DOHH2 (cell line): ENCODE results near the gene NLRP1.

Experiments used
- H3F3A ChIP-seq: fragments of 200-600 bp; sonication (generic), shearing (Covaris generic); 2 replicates; pipeline ENCODE4 v1.6.0; 2016; ENCODE audit warnings: antibody characterized with exemption, mild to moderate bottlenecking; ENCODE audit not compliant: control insufficient read depth, insufficient read depth
- H3K27ac ChIP-seq: fragments of 200-600 bp; sonication (generic); 2 replicates; pipeline ENCODE4 v1.5.1; 2014; ENCODE audit warnings: low read depth, mild to moderate bottlenecking, low read length, moderate library complexity
- H3K27me3 ChIP-seq: fragments of 200-600 bp; sonication (generic); 2 replicates; pipeline ENCODE4 v1.6.1; 2014; ENCODE audit warnings: mild to moderate bottlenecking, low read length, mixed read lengths; ENCODE audit not compliant: control insufficient read depth
- H3K36me3 ChIP-seq: fragments of 200-600 bp; sonication (generic); 2 replicates; pipeline ENCODE4 v1.6.1; 2014; ENCODE audit warnings: mild to moderate bottlenecking, low read length, moderate library complexity, mixed read lengths; ENCODE audit not compliant: control insufficient read depth
- H3K4me1 ChIP-seq: fragments of 200-600 bp; sonication (generic); 2 replicates; pipeline ENCODE4 v1.6.1; 2014; ENCODE audit warnings: mild to moderate bottlenecking, low read length, mixed read lengths; ENCODE audit not compliant: control insufficient read depth
- H3K4me2 ChIP-seq: fragments of 200-600 bp; sonication (generic); 2 replicates; pipeline ENCODE4 v1.6.0; 2014; ENCODE audit warnings: mild to moderate bottlenecking, low read length, moderate library complexity
- H3K4me3 ChIP-seq: fragments of 200-600 bp; sonication (generic); 2 replicates; pipeline ENCODE4 v1.5.1; 2014; ENCODE audit warnings: mild to moderate bottlenecking, low read length, mixed read lengths
- H3K79me2 ChIP-seq: fragments of 200-600 bp; sonication (generic); 2 replicates; pipeline ENCODE4 v1.6.1; 2014; ENCODE audit warnings: mild to moderate bottlenecking, low read length, mixed read lengths; ENCODE audit not compliant: control insufficient read depth
- H3K9me2 ChIP-seq: fragments of 200-600 bp; sonication (generic); replicated peaks from 2 replicates; pipeline ENCODE4 v1.6.1; 2014; ENCODE audit warnings: mild to moderate bottlenecking, low read length, mixed read lengths; ENCODE audit not compliant: control insufficient read depth
- H3K9me3 ChIP-seq: fragments of 200-600 bp; sonication (generic); 2 replicates; pipeline ENCODE4 v1.6.1; 2014; ENCODE audit warnings: antibody characterized with exemption, low read length, mixed read lengths; ENCODE audit not compliant: control insufficient read depth, insufficient read depth
- H4K20me1 ChIP-seq: fragments of 200-600 bp; sonication (generic); 2 replicates; pipeline ENCODE4 v1.6.0; 2014; ENCODE audit warnings: low read depth, mild to moderate bottlenecking, antibody characterized with exemption, low read length, moderate library complexity; ENCODE audit not compliant: control insufficient read depth, insufficient read depth
- EZH2phosphoT487 ChIP-seq: fragments of 200-600 bp; sonication (generic); IDR thresholded peaks from 2 replicates; pipeline ENCODE4 v1.6.1; 2017; ENCODE audit warnings: borderline replicate concordance, mild to moderate bottlenecking, antibody characterized with exemption, low read length, moderate library complexity, mixed read lengths
- TF ChIP-seq, protein P1 (sequence below): fragments of 200-600 bp; sonication (generic); IDR thresholded peaks from one replicate; pipeline ENCODE4 v1.5.1; 2014; ENCODE audit warnings: antibody characterized with exemption, mild to moderate bottlenecking, low read depth, low read length; ENCODE audit not compliant: poor library complexity, severe bottlenecking

NLRP1 gene

DNA sequence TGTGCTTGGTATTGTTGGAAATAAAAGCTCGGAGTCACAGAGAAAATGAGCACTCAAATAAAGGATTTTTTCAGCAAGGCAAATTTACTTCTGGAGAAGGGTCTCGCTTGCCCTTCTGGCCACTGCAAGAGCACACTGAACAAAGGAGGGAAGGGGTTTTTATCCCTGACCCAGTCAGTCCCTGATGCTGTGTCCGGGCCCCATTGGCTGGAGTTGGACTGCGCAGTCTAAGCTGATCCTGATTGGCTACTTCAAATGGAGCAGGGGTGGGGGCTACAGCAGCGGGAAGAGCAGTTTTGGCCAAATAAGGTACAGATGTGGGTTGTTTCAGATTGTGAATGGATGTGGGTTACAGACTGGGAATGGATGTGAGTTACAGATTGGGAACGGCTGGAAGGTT is 4.3 kb upstream of the NLRP1 start:
- H3K36me3 ChIP-seq, result no peaks in the 10 kb centered on the region
- H3K4me1 ChIP-seq, result peaks cover 23% of the 10 kb centered on the region
- H3K79me2 ChIP-seq, result no peaks in the 10 kb centered on the region
- H3K4me3 ChIP-seq, result no peak overlapping the region
- no peaks in the 10 kb centered on the region for H3K9me2 ChIP-seq
- TF ChIP-seq, protein P1, sequence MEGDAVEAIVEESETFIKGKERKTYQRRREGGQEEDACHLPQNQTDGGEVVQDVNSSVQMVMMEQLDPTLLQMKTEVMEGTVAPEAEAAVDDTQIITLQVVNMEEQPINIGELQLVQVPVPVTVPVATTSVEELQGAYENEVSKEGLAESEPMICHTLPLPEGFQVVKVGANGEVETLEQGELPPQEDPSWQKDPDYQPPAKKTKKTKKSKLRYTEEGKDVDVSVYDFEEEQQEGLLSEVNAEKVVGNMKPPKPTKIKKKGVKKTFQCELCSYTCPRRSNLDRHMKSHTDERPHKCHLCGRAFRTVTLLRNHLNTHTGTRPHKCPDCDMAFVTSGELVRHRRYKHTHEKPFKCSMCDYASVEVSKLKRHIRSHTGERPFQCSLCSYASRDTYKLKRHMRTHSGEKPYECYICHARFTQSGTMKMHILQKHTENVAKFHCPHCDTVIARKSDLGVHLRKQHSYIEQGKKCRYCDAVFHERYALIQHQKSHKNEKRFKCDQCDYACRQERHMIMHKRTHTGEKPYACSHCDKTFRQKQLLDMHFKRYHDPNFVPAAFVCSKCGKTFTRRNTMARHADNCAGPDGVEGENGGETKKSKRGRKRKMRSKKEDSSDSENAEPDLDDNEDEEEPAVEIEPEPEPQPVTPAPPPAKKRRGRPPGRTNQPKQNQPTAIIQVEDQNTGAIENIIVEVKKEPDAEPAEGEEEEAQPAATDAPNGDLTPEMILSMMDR, result no peak
- H3K9me3 ChIP-seq, result no peaks in the 10 kb centered on the region
- H3K27ac ChIP-seq, result no peak overlapping the region
- H4K20me1 ChIP-seq, result no peaks in the 10 kb centered on the region
- no peaks in the 10 kb centered on the region for H3K27me3 ChIP-seq
- H3F3A ChIP-seq, result no peaks in the 10 kb centered on the region
- no peak overlapping the region for H3K4me2 ChIP-seq

DNA sequence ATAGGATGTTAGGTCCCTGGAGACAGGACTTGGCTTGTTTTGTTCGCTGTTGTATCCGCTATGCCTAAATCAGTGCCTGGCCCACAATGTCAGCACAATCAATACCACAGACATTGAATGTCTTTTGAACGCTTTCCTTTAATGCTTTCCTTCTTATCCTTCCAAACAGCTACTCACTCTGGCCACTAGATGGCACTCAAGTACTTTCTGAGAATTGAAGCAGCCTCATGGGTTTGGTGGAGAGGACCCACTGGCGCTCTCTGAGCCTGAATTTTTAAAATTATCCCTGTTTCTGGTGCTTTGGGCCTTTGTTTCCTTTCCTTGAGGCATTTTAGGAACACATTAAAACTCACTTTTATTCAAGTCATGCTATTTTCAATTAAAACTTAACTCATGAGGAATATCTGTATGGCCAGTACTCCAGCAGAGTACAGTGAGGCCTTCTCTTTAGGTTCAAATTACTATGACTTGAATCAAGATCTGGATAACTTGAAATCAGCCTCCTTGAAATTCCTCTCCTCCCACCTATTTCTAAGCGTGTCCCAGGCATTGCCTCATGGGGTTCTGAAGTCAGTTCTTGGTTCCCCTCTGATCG is 3.2 kb upstream of the NLRP1 start:
- TF ChIP-seq, protein P1, result peak; percentile 90
- no peak for TF ChIP-seq EZH2phosphoT487
- Histone ChIP-seq H3K4me2 (no peak overlapping the region), H3F3A (no peaks in the 10 kb centered on the region), H3K9me2 (no peaks in the 10 kb centered on the region), H3K4me3 (no peak overlapping the region), H3K79me2 (no peaks in the 10 kb centered on the region), H3K9me3 (no peaks in the 10 kb centered on the region), H3K27me3 (no peaks in the 10 kb centered on the region), H3K4me1 (peaks cover 34% of the 10 kb centered on the region), H3K27ac (no peak overlapping the region), H4K20me1 (no peaks in the 10 kb centered on the region), H3K36me3 (no peaks in the 10 kb centered on the region)

DNA sequence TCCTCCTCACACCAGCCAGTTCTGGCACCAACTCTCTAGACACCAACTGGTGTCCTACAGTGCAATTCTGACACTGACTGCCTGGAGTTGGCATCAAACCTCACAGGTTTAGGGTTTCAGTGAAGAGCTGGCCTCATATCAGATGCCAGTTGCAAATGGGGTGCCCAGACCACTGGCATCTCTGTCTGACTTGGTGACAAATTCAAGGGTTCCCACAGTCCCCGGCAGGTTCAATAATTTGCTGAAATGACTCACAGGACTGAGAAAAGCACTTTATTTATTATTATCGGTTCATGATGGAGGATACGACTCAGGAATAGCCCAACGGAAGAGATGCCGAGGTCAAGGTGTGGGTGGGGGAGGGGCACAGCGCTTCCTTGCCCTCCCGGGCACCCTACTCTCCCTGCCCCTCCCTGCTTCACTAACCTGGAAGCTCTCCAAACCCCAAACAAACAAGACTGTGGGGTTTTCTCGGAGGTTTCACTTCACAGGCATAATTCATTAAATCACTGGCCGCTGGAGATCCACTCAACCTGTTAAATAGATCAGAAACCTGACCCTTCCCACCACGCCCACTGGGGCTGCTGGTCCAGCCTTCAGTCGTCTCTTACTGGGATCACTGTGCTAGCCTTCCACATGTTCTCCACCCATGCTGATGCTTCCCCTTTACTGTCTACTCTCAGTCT is 1.7 kb upstream of the NLRP1 start:
- Histone ChIP-seq H3K9me3 (no peaks in the 10 kb centered on the region), H3F3A (no peaks in the 10 kb centered on the region), H3K4me1 (peaks cover 34% of the 10 kb centered on the region), H3K9me2 (no peaks in the 10 kb centered on the region), H3K27me3 (no peaks in the 10 kb centered on the region), H3K27ac (no peak overlapping the region), H3K79me2 (no peaks in the 10 kb centered on the region), H3K4me2 (0 out of 2 replicates have a peak overlapping the region, but pooled peaks have one; percentile 8), H3K36me3 (no peaks in the 10 kb centered on the region), H3K4me3 (no peak overlapping the region), H4K20me1 (no peaks in the 10 kb centered on the region)
- TF ChIP-seq, protein P1, result no peak
- no peak for TF ChIP-seq EZH2phosphoT487
